Testis (tissue), 3 donors: Measurements from ENCODE around the gene SLC18A2. TPM values are rescaled to one million over a fixed set of nuclear protein-coding genes. Genes with fewer than 3 reads are reported as not detected.

Source experiments
- DNase-seq: peaks from one replicate; pipeline ENCODE4 v3.0.0-alpha.2; 2019
- H3K27ac ChIP-seq, 2 donors: fragments of 200-600 bp; sonication (generic); one replicate each; pipeline ENCODE4 v1.5.1; 2019
- H3K27me3 ChIP-seq: fragments of 200-600 bp; sonication (generic); one replicate; pipeline ENCODE4 v1.5.1; 2019
- H3K36me3 ChIP-seq: fragments of 200-600 bp; sonication (generic); one replicate; pipeline ENCODE4 v1.5.1; 2017; ENCODE audit warnings: low read depth; ENCODE audit errors: missing control alignments
- H3K4me1 ChIP-seq: fragments of 200-600 bp; sonication (generic); one replicate; pipeline ENCODE4 v1.5.1; 2019
- H3K4me3 ChIP-seq, 2 donors: fragments of 200-600 bp; sonication (generic); one replicate each; pipeline ENCODE4 v1.5.1; 2017 to 2019
- H3K9me3 ChIP-seq: fragments of 200-600 bp; sonication (generic); one replicate; pipeline ENCODE4 v1.5.1; 2017
- POLR2A ChIP-seq: fragments of 450-650 bp; IDR thresholded peaks from one replicate; pipeline ENCODE4 v1.6.1; 2017; ENCODE audit warnings: antibody characterized with exemption, mild to moderate bottlenecking, moderate library complexity
- WGBS, 2 donors: methylation state at CpG; one replicate each; pipeline ENCODE4 v1.1.5; 2018; 5-methylcytosine and 5-hydroxymethylcytosine counted together
- intact Hi-C: fragments of 100-400 bp; cut with DNase I; formaldehyde crosslinking; loops from one replicate; pipeline ENCODE4 v1.15.1; 2023; ENCODE audit warnings: low total_unique reads
- polyA plus RNA-seq: library from polyadenylated mRNA; stranded (reverse); fragments of 350-450 nt; fragmentation: Illumina TruSeq; extraction: RNeasy Lipid Tissue Mini Kit (QIAGEN cat#74804); gene quantifications from one replicate; pipeline ENCODE4 v1.2.3, GENCODE V29; 2014; ENCODE audit warnings: low read depth, low replicate concordance; ENCODE audit not compliant: insufficient read depth
- total RNA-seq, 2 donors: library from RNA; depleted of rRNA; stranded (reverse); fragments of >200 nt; gene quantifications; one replicate each; pipeline ENCODE4 v1.2.3, GENCODE V29; 2016
- TF ChIP-seq, protein P1 (sequence below), 3 experiments: fragments of 450-650 bp in 2 of 3; fragments of 200-600 bp in 1 of 3; sonication (generic) in 1 of 3; IDR thresholded peaks; one replicate each; pipeline ENCODE4 v1.5.1; 2016 to 2019; ENCODE audit warnings: antibody characterized with exemption in 3 of 3, mild to moderate bottlenecking in 2 of 3, moderate library complexity in 1 of 3

SLC18A2 gene
- total and polyA plus RNA-seq, 3 donors from 2014 or later, result 1.9 to 2.4 (median 2.0) TPM

DNA sequence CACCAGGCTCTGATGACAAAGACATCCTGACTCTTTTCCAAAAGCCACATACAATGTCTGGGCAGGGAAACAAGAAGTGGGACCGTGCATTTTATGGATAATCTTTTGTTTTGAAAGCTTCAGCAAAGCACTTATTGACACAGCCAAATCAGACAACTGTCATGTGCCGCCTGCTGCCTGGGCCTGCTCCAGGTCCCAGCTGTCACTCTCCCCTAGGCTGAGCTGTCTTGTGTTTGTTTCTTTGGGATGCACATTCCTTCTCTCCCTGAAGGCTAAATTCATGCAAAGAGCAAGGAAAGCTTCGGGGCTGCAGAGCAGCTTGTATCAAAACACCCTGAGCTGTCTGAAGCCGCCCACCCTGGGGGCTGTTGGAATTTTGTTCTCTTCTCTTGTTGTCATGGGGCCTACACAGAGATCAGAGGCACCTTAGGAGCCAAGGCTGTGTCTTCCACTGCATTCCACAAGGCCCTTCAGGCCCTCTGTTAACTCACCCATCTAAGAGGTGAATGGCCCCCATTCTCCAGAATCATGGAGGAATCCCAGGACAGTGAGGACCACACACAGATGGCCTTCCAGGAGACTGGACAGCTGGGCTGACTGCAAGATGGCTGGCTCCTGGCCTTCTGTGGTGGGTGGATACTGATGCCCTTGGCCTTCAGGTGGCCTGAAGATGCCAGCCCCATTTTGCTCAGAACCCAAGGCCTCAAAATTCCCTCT lies 17.8 kb upstream of the SLC18A2 start:
- no peaks in the 10 kb centered on the region for H3K9me3 ChIP-seq
- intact Hi-C loops, result loop anchor here (10.0 kb wide), 1 partner anchor 92 kb away; no protein-coding TSS in a partner anchor
- no peak for DNase-seq
- WGBS, 2 donors, result 60 to 78% methylated on average over 3 to 4 of the region's 4 CpGs
- TF ChIP-seq, protein P1, sequence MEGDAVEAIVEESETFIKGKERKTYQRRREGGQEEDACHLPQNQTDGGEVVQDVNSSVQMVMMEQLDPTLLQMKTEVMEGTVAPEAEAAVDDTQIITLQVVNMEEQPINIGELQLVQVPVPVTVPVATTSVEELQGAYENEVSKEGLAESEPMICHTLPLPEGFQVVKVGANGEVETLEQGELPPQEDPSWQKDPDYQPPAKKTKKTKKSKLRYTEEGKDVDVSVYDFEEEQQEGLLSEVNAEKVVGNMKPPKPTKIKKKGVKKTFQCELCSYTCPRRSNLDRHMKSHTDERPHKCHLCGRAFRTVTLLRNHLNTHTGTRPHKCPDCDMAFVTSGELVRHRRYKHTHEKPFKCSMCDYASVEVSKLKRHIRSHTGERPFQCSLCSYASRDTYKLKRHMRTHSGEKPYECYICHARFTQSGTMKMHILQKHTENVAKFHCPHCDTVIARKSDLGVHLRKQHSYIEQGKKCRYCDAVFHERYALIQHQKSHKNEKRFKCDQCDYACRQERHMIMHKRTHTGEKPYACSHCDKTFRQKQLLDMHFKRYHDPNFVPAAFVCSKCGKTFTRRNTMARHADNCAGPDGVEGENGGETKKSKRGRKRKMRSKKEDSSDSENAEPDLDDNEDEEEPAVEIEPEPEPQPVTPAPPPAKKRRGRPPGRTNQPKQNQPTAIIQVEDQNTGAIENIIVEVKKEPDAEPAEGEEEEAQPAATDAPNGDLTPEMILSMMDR (IDR thresholded peaks at IDR 0.05), result no peak
- no peak for TF ChIP-seq POLR2A
- no peaks in the 10 kb centered on the region for H3K4me1 ChIP-seq
- H3K27me3 ChIP-seq, result no peaks in the 10 kb centered on the region
- H3K36me3 ChIP-seq, result no peaks in the 10 kb centered on the region
- H3K27ac ChIP-seq, result no peak overlapping the region
- no peak overlapping the region for H3K4me3 ChIP-seq

DNA sequence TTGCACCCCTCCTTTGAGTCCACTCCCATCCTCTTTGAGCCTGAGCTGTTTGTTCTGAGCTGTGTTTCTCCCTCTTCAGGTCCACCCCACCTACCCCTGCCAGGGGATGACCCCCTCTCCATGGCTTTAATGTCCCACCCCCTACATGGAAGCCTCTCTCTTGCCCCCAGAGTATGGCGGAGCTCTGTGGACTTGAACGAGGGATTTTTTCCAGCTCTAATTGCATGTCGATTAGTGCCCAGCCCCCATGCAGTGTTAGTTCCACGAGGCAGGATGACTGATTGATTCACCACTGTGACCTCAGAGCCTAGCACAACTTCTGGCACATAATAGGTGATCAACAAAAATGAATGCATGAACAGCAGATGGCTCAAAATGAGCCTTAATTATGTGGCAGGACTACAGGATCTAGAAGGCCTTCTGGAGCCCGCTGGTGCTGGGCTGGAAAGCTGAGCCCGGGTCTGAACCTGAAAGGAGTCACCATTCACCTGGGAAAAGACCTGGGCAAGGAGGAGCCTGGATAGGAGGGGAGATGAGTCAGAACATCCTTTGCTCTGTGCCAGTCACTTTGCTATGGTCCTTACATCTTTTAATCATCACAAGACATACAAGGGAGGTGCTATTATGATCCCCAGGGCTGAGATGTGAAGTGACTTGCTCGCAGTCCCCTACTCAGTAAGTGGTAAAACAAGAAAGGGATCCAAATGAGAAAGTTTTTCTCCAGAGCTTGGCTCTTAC lies 17.1 kb upstream of the SLC18A2 start:
- Histone ChIP-seq H3K36me3 (no peaks in the 10 kb centered on the region), H3K9me3 (no peaks in the 10 kb centered on the region), H3K4me1 (no peaks in the 10 kb centered on the region), H3K27ac (no peak overlapping the region), H3K27me3 (no peaks in the 10 kb centered on the region), H3K4me3 (no peak overlapping the region)
- no peak for TF ChIP-seq POLR2A
- TF ChIP-seq, protein P1 (IDR thresholded peaks at IDR 0.05), result no peak
- intact Hi-C loops, result loop anchor here (10.0 kb wide), 1 partner anchor 91 kb away; no protein-coding TSS in a partner anchor
- DNase-seq, result no peak
- 89 to 93% methylated on average over 7 of the region's 7 CpGs for WGBS, 2 donors

DNA sequence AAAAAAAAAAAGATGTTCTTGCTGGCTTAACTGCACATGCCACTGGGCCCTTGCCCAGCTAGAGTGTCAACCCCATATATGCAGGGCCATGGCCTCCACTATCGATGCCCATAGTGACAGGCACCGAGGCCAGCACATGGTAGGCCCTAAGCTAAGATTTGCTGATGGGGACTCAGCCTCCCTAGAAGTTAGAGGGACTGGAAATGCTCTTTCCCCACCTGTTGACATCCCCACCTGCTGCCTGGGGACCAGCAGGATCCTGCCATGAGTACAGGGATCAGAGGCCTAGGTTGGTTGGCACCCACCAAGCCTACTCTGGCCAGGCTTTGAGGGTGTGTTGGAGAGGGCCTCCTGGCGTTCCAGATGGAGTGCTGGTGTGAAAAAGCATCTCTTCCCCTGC lies 16.0 kb upstream of the SLC18A2 start:
- H3K4me3 ChIP-seq, result no peak overlapping the region
- intact Hi-C loops, result loop anchor here (10.0 kb wide), 1 partner anchor 90 kb away; no protein-coding TSS in a partner anchor
- WGBS, 2 donors, result 86 to 93% methylated on average over 2 to 3 of the region's 3 CpGs
- TF ChIP-seq, protein P1 (IDR thresholded peaks at IDR 0.05), result no peak
- no peak for TF ChIP-seq POLR2A
- no peak for DNase-seq
- H3K36me3 ChIP-seq, result no peaks in the 10 kb centered on the region
- no peak overlapping the region for H3K27ac ChIP-seq
- H3K4me1 ChIP-seq, result no peaks in the 10 kb centered on the region
- H3K27me3 ChIP-seq, result no peaks in the 10 kb centered on the region
- H3K9me3 ChIP-seq, result no peaks in the 10 kb centered on the region

DNA sequence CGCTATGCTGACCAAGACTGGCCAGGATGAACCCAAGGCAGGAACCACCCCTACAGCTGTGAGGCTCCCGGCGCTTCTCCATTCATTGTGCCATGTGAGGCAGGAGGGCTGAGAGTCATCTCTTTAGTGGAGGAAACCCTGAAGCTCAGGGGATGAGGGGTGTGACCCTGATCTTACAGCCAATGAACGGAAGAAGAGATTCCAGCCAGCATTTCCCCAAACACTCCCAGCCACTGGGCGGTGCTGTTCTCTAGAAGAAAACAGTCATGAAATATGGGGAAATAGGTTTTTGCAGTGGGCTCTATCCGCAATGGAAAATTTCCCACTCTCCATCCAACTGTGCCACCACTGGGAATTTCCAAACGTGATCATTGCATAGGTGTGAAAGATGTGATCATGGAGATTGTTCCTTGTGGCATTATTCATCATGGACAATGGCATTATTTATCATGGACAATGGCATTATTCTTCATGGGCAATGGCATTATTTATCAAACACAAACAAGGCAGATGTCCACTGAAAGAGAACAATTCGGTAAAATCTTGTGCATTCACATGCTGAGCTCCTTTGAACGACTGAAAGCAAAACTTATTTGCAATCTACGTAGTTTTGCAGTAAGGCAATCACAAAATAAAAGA lies 14.0 kb upstream of the SLC18A2 start:
- no peak overlapping the region for H3K4me3 ChIP-seq
- peak; percentile 40 for DNase-seq
- H3K4me1 ChIP-seq, result no peaks in the 10 kb centered on the region
- H3K9me3 ChIP-seq, result no peaks in the 10 kb centered on the region
- intact Hi-C loops, result loop anchor here (10.0 kb wide), 1 partner anchor 88 kb away; no protein-coding TSS in a partner anchor
- no peaks in the 10 kb centered on the region for H3K27me3 ChIP-seq
- 39 to 42% methylated on average over 10 of the region's 10 CpGs for WGBS, 2 donors
- H3K27ac ChIP-seq, result no peak overlapping the region
- TF ChIP-seq, protein P1 (IDR thresholded peaks at IDR 0.05), result peak in 2 of 3 experiments; percentile 11 to 18
- no peak for TF ChIP-seq POLR2A
- no peaks in the 10 kb centered on the region for H3K36me3 ChIP-seq
